CD14-positive monocyte (primary cell): Measurements from ENCODE around the gene EEF1AKMT3. TPM values are rescaled to one million over a fixed set of nuclear protein-coding genes. Genes with fewer than 3 reads are reported as not detected.

Experiments used
- DNase-seq, 3 donors: peaks; one replicate each; pipeline ENCODE4 v3.0.0-alpha.2; 2011 to 2022
- H2AFZ ChIP-seq: 2 replicates; pipeline ENCODE4 v1.6.0; 2012; ENCODE audit warnings: mild to moderate bottlenecking, low read depth, low read length, inconsistent platforms; ENCODE audit not compliant: insufficient read depth, poor library complexity, severe bottlenecking
- H3K27ac ChIP-seq, 2 donors: 1 replicate in 1 of 2; 2 replicates in 1 of 2; pipeline ENCODE4 v1.5.1; 2012 to 2013; ENCODE audit warnings: low read length in 2 of 2, control low read depth in 1 of 2, inconsistent platforms in 1 of 2, low read depth in 1 of 2, mild to moderate bottlenecking in 1 of 2
- H3K27me3 ChIP-seq, 2 donors: one replicate each; pipeline versions ENCODE4 v1.6.0 to v1.6.1; 2011 to 2013; ENCODE audit warnings: low read length in 2 of 2; ENCODE audit not compliant: control insufficient read depth in 2 of 2, insufficient read depth in 2 of 2
- H3K36me3 ChIP-seq, 2 donors: replicated peaks in 1 of 2; 1 replicate in 1 of 2; 2 replicates in 1 of 2; pipeline versions ENCODE4 v1.5.1 to v1.6.1; 2012 to 2013; ENCODE audit warnings: low read length in 2 of 2, control low read depth in 1 of 2, inconsistent platforms in 1 of 2, mild to moderate bottlenecking in 1 of 2; ENCODE audit not compliant: insufficient read depth in 2 of 2, control insufficient read depth in 1 of 2
- H3K4me1 ChIP-seq, 2 donors: 1 replicate in 1 of 2; 2 replicates in 1 of 2; pipeline versions ENCODE4 v1.5.1 to v1.6.1; 2012 to 2013; ENCODE audit warnings: low read length in 2 of 2, control low read depth in 1 of 2, inconsistent platforms in 1 of 2, mild to moderate bottlenecking in 1 of 2, moderate library complexity in 1 of 2; ENCODE audit not compliant: insufficient read depth in 2 of 2, control insufficient read depth in 1 of 2
- H3K4me2 ChIP-seq: replicated peaks from 2 replicates; pipeline ENCODE3; 2012; ENCODE audit warnings: low read length, moderate library complexity, mild to moderate bottlenecking; ENCODE audit not compliant: poor library complexity, severe bottlenecking; ENCODE audit errors: extremely low read depth
- H3K4me3 ChIP-seq, 3 experiments: fragments of 200-600 bp in 1 of 3; sonication (generic) in 1 of 3; replicated peaks in 1 of 3; 1 replicate in 2 of 3; 2 replicates in 1 of 3; pipeline ENCODE4 v1.5.1; 2011 to 2013; ENCODE audit warnings: low read length in 3 of 3, mild to moderate bottlenecking in 3 of 3, control low read depth in 2 of 3, low read depth in 2 of 3, inconsistent platforms in 1 of 3, moderate library complexity in 1 of 3
- H3K79me2 ChIP-seq: 2 replicates; pipeline ENCODE4 v1.6.0; 2012; ENCODE audit warnings: mild to moderate bottlenecking, control low read depth, inconsistent platforms, low read length, moderate library complexity; ENCODE audit not compliant: insufficient read depth
- H3K9ac ChIP-seq: 2 replicates; pipeline ENCODE4 v1.6.0; 2017; ENCODE audit warnings: low read length, mild to moderate bottlenecking; ENCODE audit not compliant: insufficient read depth, poor library complexity, severe bottlenecking
- H3K9me3 ChIP-seq, 2 donors: replicated peaks in 1 of 2; 1 replicate in 1 of 2; 2 replicates in 1 of 2; pipeline versions ENCODE4 v1.5.1 to v1.6.1; 2012 to 2013; ENCODE audit warnings: low read length in 2 of 2, control low read depth in 1 of 2; ENCODE audit not compliant: control insufficient read depth in 1 of 2, insufficient read depth in 1 of 2
- H4K20me1 ChIP-seq: 2 replicates; pipeline ENCODE4 v1.6.0; 2012; ENCODE audit warnings: mild to moderate bottlenecking, low read length, control low read depth, moderate library complexity; ENCODE audit not compliant: insufficient read depth
- H3K27ac Mint-ChIP-seq, 7 donors: one replicate each; pipeline ENCODE4 v1.8.0; 2020; ENCODE audit warnings: mild to moderate bottlenecking in 7 of 7, mixed read lengths in 7 of 7, moderate library complexity in 6 of 7, inconsistent platforms in 2 of 7
- H3K27me3 Mint-ChIP-seq, 3 donors: one replicate each; pipeline ENCODE4 v1.8.0; 2021 to 2022; ENCODE audit warnings: low read depth in 3 of 3, mild to moderate bottlenecking in 3 of 3, mixed read lengths in 3 of 3, moderate library complexity in 3 of 3, inconsistent platforms in 1 of 3
- H3K36me3 Mint-ChIP-seq, 2 donors: one replicate each; pipeline ENCODE4 v1.8.0; 2020; ENCODE audit warnings: mixed read lengths in 2 of 2, inconsistent platforms in 1 of 2, mild to moderate bottlenecking in 1 of 2
- H3K4me1 Mint-ChIP-seq: one replicate; pipeline ENCODE4 v1.8.0; 2020; ENCODE audit warnings: mild to moderate bottlenecking, mixed read lengths
- H3K4me3 Mint-ChIP-seq, 2 donors: one replicate each; pipeline ENCODE4 v1.8.0; 2020; ENCODE audit warnings: mild to moderate bottlenecking in 2 of 2, mixed read lengths in 2 of 2, moderate library complexity in 1 of 2
- H3K9me3 Mint-ChIP-seq, 7 donors: one replicate each; pipeline ENCODE4 v1.8.0; 2020 to 2022; ENCODE audit warnings: mixed read lengths in 7 of 7, mild to moderate bottlenecking in 6 of 7, moderate library complexity in 6 of 7, inconsistent platforms in 2 of 7
- CTCF ChIP-seq: fragments of 200-600 bp; IDR thresholded peaks from one replicate; pipeline ENCODE4 v1.8.0; 2022; ENCODE audit warnings: antibody characterized with exemption, mild to moderate bottlenecking
- WGBS: methylation state at CpG from one replicate; pipeline ENCODE4 v1.1.5; 2013; ENCODE audit warnings: missing lambda C conversion rate; ENCODE audit not compliant: insufficient coverage; 5-methylcytosine and 5-hydroxymethylcytosine counted together
- intact Hi-C, 2 donors: fragments of 100-400 bp; cut with micrococcal nuclease; formaldehyde crosslinking; loops; one replicate each; pipeline versions ENCODE4 v1.15.0 to v1.15.1; 2023
- polyA plus RNA-seq, 3 donors: library from polyadenylated mRNA; depleted of rRNA in 1 of 3; unstranded in 2 of 3; stranded (reverse) in 1 of 3; fragments of 300-500 nt in 2 of 3; fragments of >200 nt in 1 of 3; fragmentation: Illumina TruSeq in 2 of 3; gene quantifications; 1 replicate in 2 of 3; 2 replicates in 1 of 3; pipeline ENCODE4 v1.2.3, GENCODE V29; 2012 to 2021

The EEF1AKMT3 gene
- polyA plus RNA-seq, 3 donors: 3.4 to 4.2 (median 3.4) TPM

GRCh38 chr12:57738661-57739237 lies 33.7 kb upstream of the EEF1AKMT3 start, which contains the start of gene AGAP2:
TSS of gene AGAP2 (minus strand) at chr12:57738742. CDS start at chr12:57738246, 496 bp downstream.
- no peak within 1 kb of the TSS for H3K27ac ChIP-seq
- Mint-ChIP-seq H3K9me3 (no peaks in the 10 kb centered on the region), H3K4me1 (peaks cover 35% of the 10 kb centered on the region), H3K27ac (peak within 1 kb of the TSS in 1 of 7 donors; percentile 62), H3K4me3 (no peak within 1 kb of the TSS), H3K36me3 (peaks cover 19 to 26% of the 10 kb centered on the region in 2 donors), H3K27me3 (no peaks in the 10 kb centered on the region)
- WGBS: 80% methylated on average over 13 of the region's 36 CpGs
- H3K9ac ChIP-seq: no peak within 1 kb of the TSS
- peaks cover 25 to 29% of the 10 kb centered on the region in 2 donors for H3K4me1 ChIP-seq
- no peak within 1 kb of the TSS for H3K4me3 ChIP-seq
- no peak within 1 kb of the TSS for H2AFZ ChIP-seq
- intact Hi-C loops: no loop called here
- peaks cover 13 to 23% of the 10 kb centered on the region in 2 donors for H3K36me3 ChIP-seq
- H3K79me2 ChIP-seq: peaks cover 26% of the 10 kb centered on the region
- no peak for TF ChIP-seq CTCF
- no peak for DNase-seq
- no peak within 1 kb of the TSS for H3K4me2 ChIP-seq
- no peaks in the 10 kb centered on the region for H3K27me3 ChIP-seq
- H4K20me1 ChIP-seq: no peaks in the 10 kb centered on the region
- H3K9me3 ChIP-seq: no peaks in the 10 kb centered on the region

GRCh38 chr12:57739387-57739786 lies 33.0 kb upstream of the EEF1AKMT3 start:
- Histone ChIP-seq H3K4me1 (peaks cover 32 to 35% of the 10 kb centered on the region in 2 donors), H3K27me3 (no peaks in the 10 kb centered on the region), H4K20me1 (no peaks in the 10 kb centered on the region), H3K4me3 (no peak overlapping the region), H3K9me3 (no peaks in the 10 kb centered on the region), H3K27ac (no peak overlapping the region), H3K36me3 (peaks cover 6 to 17% of the 10 kb centered on the region in 2 donors), H3K79me2 (peaks cover 26% of the 10 kb centered on the region), H2AFZ (no peak overlapping the region), H3K9ac (no peak overlapping the region), H3K4me2 (no peak overlapping the region)
- Mint-ChIP-seq H3K36me3 (peaks cover 13 to 20% of the 10 kb centered on the region in 2 donors), H3K4me3 (no peak overlapping the region), H3K9me3 (no peaks in the 10 kb centered on the region), H3K27me3 (peaks cover 0 to under 1% (median 0%) of the 10 kb centered on the region in 3 donors), H3K27ac (peak overlapping the region in 1 of 7 donors; percentile 62), H3K4me1 (peaks cover 41% of the 10 kb centered on the region)
- WGBS: no CpG with 5 or more reads among the region's 7 CpGs
- no peak for TF ChIP-seq CTCF
- no peak for DNase-seq
- intact Hi-C loops: no loop called here
